Gastrocnemius medialis (tissue), 4 donors: ENCODE results near the gene SASH1.

Experiments
- CTCF ChIP-seq, 5 experiments: fragments of 450-650 bp in 3 of 5; fragments of 200-600 bp in 2 of 5; sonication (generic) in 2 of 5; IDR thresholded peaks in 4 of 5; conservative IDR thresholded peaks in 1 of 5; 1 replicate in 4 of 5; 2 replicates in 1 of 5; pipeline ENCODE4 v1.5.1; 2016 to 2019; ENCODE audit warnings: antibody characterized with exemption in 5 of 5, mild to moderate bottlenecking in 3 of 5, moderate library complexity in 3 of 5
- POLR2A ChIP-seq, 2 donors: fragments of 450-650 bp; IDR thresholded peaks; one replicate each; pipeline ENCODE4 v1.6.1; 2017; ENCODE audit warnings: antibody characterized with exemption in 2 of 2, mild to moderate bottlenecking in 2 of 2, moderate library complexity in 2 of 2

- no peak for TF ChIP-seq CTCF (IDR thresholded peaks at IDR 0.05 in 4 of 5, conservative IDR thresholded peaks at IDR 0.05 in 1 of 5)
- TF ChIP-seq POLR2A (IDR thresholded peaks at IDR 0.05): no peak
These were observed 101.3 kb downstream of the SASH1 start for GRCh38 chr6:148443798-148444560.
